ENCODE data around the gene LPCAT1.

- TF ChIP-seq POLR2A (IDR thresholded peaks at IDR 0.05; ENCODE audit: low read length) (no peak), GATA1 (IDR thresholded peaks at IDR 0.05; ENCODE audit: low read depth, low read length) (no peak)
These were observed 57.7 kb downstream of the LPCAT1 start for GRCh38 chr5:1465966-1466471.
